Testis (tissue), 2 donors: ENCODE data around the gene TRIP10.

Source experiments
- CTCF ChIP-seq, 3 experiments: fragments of 450-650 bp in 2 of 3; fragments of 200-600 bp in 1 of 3; sonication (generic) in 1 of 3; IDR thresholded peaks; one replicate each; pipeline ENCODE4 v1.5.1; 2016 to 2019; ENCODE audit warnings: antibody characterized with exemption in 3 of 3, mild to moderate bottlenecking in 2 of 3, moderate library complexity in 1 of 3
- POLR2A ChIP-seq: fragments of 450-650 bp; IDR thresholded peaks from one replicate; pipeline ENCODE4 v1.6.1; 2017; ENCODE audit warnings: antibody characterized with exemption, mild to moderate bottlenecking, moderate library complexity

GRCh38 chr19:6717036-6717435, 22.4 kb upstream of the TRIP10 start:
- TF ChIP-seq POLR2A = no peak
- TF ChIP-seq CTCF (IDR thresholded peaks at IDR 0.05) = no peak
